Keratinocyte (primary cell): ENCODE data around the gene LRIG1. TPM values are rescaled to one million over a fixed set of nuclear protein-coding genes. Genes with fewer than 3 reads are reported as not detected.

Experiments
- DNase-seq: peaks from one replicate; pipeline ENCODE4 v3.0.0-alpha.2; 2011; ENCODE audit warnings: low read depth, missing footprints, low spot score
- FAIRE-seq: peaks from 2 replicates; lab custom pipeline; 2011; peaks lifted over from hg19 to GRCh38; lab: Jason Lieb, UNC
- H2AFZ ChIP-seq: 2 replicates; pipeline ENCODE4 v1.6.0; 2012; ENCODE audit warnings: low read length, control low read depth, inconsistent platforms; ENCODE audit not compliant: control insufficient read depth
- H3K27ac ChIP-seq: 2 replicates; pipeline ENCODE4 v1.5.1; 2011; ENCODE audit warnings: low read length; ENCODE audit not compliant: control insufficient read depth, insufficient read depth
- H3K27me3 ChIP-seq: 3 replicates; pipeline ENCODE4 v1.6.0; 2011; ENCODE audit warnings: low read length; ENCODE audit not compliant: control insufficient read depth, insufficient read depth; ENCODE audit errors: extremely low read depth
- H3K36me3 ChIP-seq, 2 experiments: 2 replicates in 1 of 2; 3 replicates in 1 of 2; pipeline ENCODE4 v1.5.1; 2011; ENCODE audit warnings: low read length in 2 of 2, mild to moderate bottlenecking in 1 of 2; ENCODE audit not compliant: control insufficient read depth in 2 of 2, insufficient read depth in 2 of 2; ENCODE audit errors: extremely low read depth in 1 of 2
- H3K4me1 ChIP-seq: 3 replicates; pipeline ENCODE4 v1.5.1; 2011; ENCODE audit warnings: low read length; ENCODE audit not compliant: control insufficient read depth, insufficient read depth; ENCODE audit errors: extremely low read depth
- H3K4me2 ChIP-seq: 3 replicates; pipeline ENCODE4 v1.6.0; 2011; ENCODE audit warnings: low read depth, low read length; ENCODE audit not compliant: control insufficient read depth, insufficient read depth; ENCODE audit errors: extremely low read depth
- H3K4me3 ChIP-seq, 3 experiments: fragments of 200-600 bp in 1 of 3; sonication (generic) in 1 of 3; 2 replicates in 2 of 3; 3 replicates in 1 of 3; pipeline ENCODE4 v1.5.1; 2011 to 2016; ENCODE audit warnings: low read length in 3 of 3, mild to moderate bottlenecking in 3 of 3, control low read depth in 2 of 3, inconsistent platforms in 1 of 3, low read depth in 1 of 3, mixed read lengths in 1 of 3, mixed run types in 1 of 3, moderate library complexity in 1 of 3; ENCODE audit not compliant: control insufficient read depth in 2 of 3, insufficient read depth in 2 of 3; ENCODE audit errors: extremely low read depth in 1 of 3
- H3K79me2 ChIP-seq: 2 replicates; pipeline ENCODE4 v1.6.0; 2012; ENCODE audit warnings: low read length; ENCODE audit not compliant: control insufficient read depth, insufficient read depth
- H3K9ac ChIP-seq: 3 replicates; pipeline ENCODE4 v1.6.0; 2011; ENCODE audit warnings: low read length; ENCODE audit not compliant: control insufficient read depth, insufficient read depth; ENCODE audit errors: extremely low read depth
- H3K9me1 ChIP-seq: 3 replicates; pipeline ENCODE4 v1.6.0; 2011; ENCODE audit warnings: low read length; ENCODE audit not compliant: control insufficient read depth, insufficient read depth; ENCODE audit errors: extremely low read depth
- H3K9me3 ChIP-seq: 2 replicates; pipeline ENCODE4 v1.5.1; 2012; ENCODE audit warnings: low read depth, low read length; ENCODE audit not compliant: control insufficient read depth
- H4K20me1 ChIP-seq: 3 replicates; pipeline ENCODE4 v1.6.0; 2011; ENCODE audit warnings: low read length; ENCODE audit not compliant: control insufficient read depth, insufficient read depth; ENCODE audit errors: extremely low read depth
- CTCF ChIP-seq, 3 experiments: IDR thresholded peaks in 1 of 3; conservative IDR thresholded peaks in 1 of 3; optimal IDR thresholded peaks in 1 of 3; 2 replicates in 2 of 3; 3 replicates in 1 of 3; pipeline versions ENCODE3 to v1.5.1; 2011; ENCODE audit warnings: low read length in 3 of 3, mild to moderate bottlenecking in 3 of 3, moderate library complexity in 2 of 3, control low read depth in 1 of 3, inconsistent platforms in 1 of 3; ENCODE audit not compliant: insufficient read depth in 2 of 3; ENCODE audit errors: extremely low read depth in 1 of 3
- EZH2 ChIP-seq: IDR thresholded peaks from one replicate; pipeline ENCODE4 v1.6.1; 2012; ENCODE audit warnings: inconsistent platforms, mild to moderate bottlenecking, low read length, moderate library complexity
- dilution Hi-C: fragments of 300-500 bp; cut with MboI; formaldehyde crosslinking; loops from one replicate; pipeline ENCODE4 v1.7.0; 2020; ENCODE audit warnings: low sequenced_read_pairs; ENCODE audit not compliant: extremely low pct_ligation_motif_present
- polyA plus RNA-seq, 5 experiments: library from polyadenylated mRNA; depleted of rRNA in 3 of 5; stranded (reverse) in 3 of 5; stranded (forward) in 1 of 5; unstranded in 1 of 5; fragments of >200 nt; gene quantifications; 1 replicate in 1 of 5; 2 replicates in 3 of 5; 3 replicates in 1 of 5; pipeline versions ENCODE4 v1.2.1 to v1.2.3, GENCODE V29; 2011 to 2012; ENCODE audit warnings: missing spikeins in 2 of 5, low read depth in 1 of 5, low replicate concordance in 1 of 5

Gene LRIG1
- polyA plus RNA-seq, 1 donor (not counting 4 experiments of a cell fraction or from before 2014, with no cell fraction given), result 17.2 TPM

GRCh38 chr3:66403323-66403990 lies 97.4 kb downstream of the LRIG1 start:
- Histone ChIP-seq H3K9me3 (no peaks in the 10 kb centered on the region), H3K4me2 (no peak overlapping the region), H3K79me2 (no peaks in the 10 kb centered on the region), H2AFZ (no peak overlapping the region), H4K20me1 (no peaks in the 10 kb centered on the region), H3K27me3 (no peaks in the 10 kb centered on the region), H3K9ac (no peak overlapping the region), H3K4me1 (peaks cover 3% of the 10 kb centered on the region), H3K36me3 (peaks cover 3 to 22% of the 10 kb centered on the region in 2 experiments), H3K27ac (no peak overlapping the region), H3K4me3 (no peak overlapping the region), H3K9me1 (no peaks in the 10 kb centered on the region)
- TF ChIP-seq CTCF (optimal IDR thresholded peaks at IDR 0.05 in 1 of 3, IDR thresholded peaks at IDR 0.05 in 1 of 3, conservative IDR thresholded peaks at IDR 0.05 in 1 of 3; ENCODE audit: extremely low read depth in 1 of 3, insufficient read depth in 2 of 3, low read length in 3 of 3), result no peak
- no peak for TF ChIP-seq EZH2
- FAIRE-seq (no peak), DNase-seq (no peak)
- dilution Hi-C loops, result no loop called here

- DNase-seq, result no peak
- no peak for TF ChIP-seq EZH2
- TF ChIP-seq CTCF (optimal IDR thresholded peaks at IDR 0.05 in 1 of 3, IDR thresholded peaks at IDR 0.05 in 1 of 3, conservative IDR thresholded peaks at IDR 0.05 in 1 of 3; ENCODE audit: extremely low read depth in 1 of 3, insufficient read depth in 2 of 3, low read length in 3 of 3), result no peak
- Histone ChIP-seq H3K9me3 (no peaks in the 10 kb centered on the region), H3K27ac (no peak overlapping the region), H3K36me3 (peaks cover 3 to 22% of the 10 kb centered on the region in 2 experiments), H3K79me2 (no peaks in the 10 kb centered on the region), H3K9ac (no peak overlapping the region), H3K4me1 (peaks cover 10% of the 10 kb centered on the region), H4K20me1 (no peaks in the 10 kb centered on the region), H2AFZ (no peak overlapping the region), H3K4me3 (no peak overlapping the region), H3K27me3 (no peaks in the 10 kb centered on the region), H3K4me2 (no peak overlapping the region), H3K9me1 (no peaks in the 10 kb centered on the region)
- dilution Hi-C loops, result no loop called here
- FAIRE-seq, result no peak
Observed at GRCh38 chr3:66402596-66403290, 98.1 kb downstream of the LRIG1 start.
